Panc1 (cell line): Measurements from ENCODE around the gene HES5. TPM values are rescaled to one million over a fixed set of nuclear protein-coding genes. Genes with fewer than 3 reads are reported as not detected.

Source experiments
- ATAC-seq: fragments of 200-7000 bp; cut with Tn5 transposase; 2 replicates; pipeline ENCODE4 v1.9.1; 2020; ENCODE audit warnings: mild to moderate bottlenecking, moderate library complexity
- BruUV-seq: library from RNA; stranded (reverse); fragments of 400-500 nt; replicated peaks from 2 replicates; lab custom pipeline; 2021; lab: Mats Ljungman, UMichigan
- CTCF ChIA-PET: fragments of 300-600 bp; sonication (Branson Sonifier 250); formaldehyde crosslinking; loops from one replicate; lab custom pipeline; 2022; ENCODE audit warnings: antibody characterized with exemption; lab: Charles Lee
- POLR2A ChIA-PET: fragments of 300-600 bp; sonication (Branson Sonifier 250); formaldehyde crosslinking; loops from one replicate; lab custom pipeline; 2022; ENCODE audit warnings: antibody characterized with exemption; lab: Charles Lee
- DNase-seq: peaks from one replicate; pipeline ENCODE4 v3.0.0-alpha.2; 2010; ENCODE audit warnings: low read depth, low spot score
- H3K27ac ChIP-seq: 2 replicates; pipeline ENCODE4 v1.5.1; 2011; ENCODE audit warnings: mild to moderate bottlenecking, low read length, inconsistent platforms
- H3K27me3 ChIP-seq: fragments of 200-500 bp; sonication (Bioruptor generic); 2 replicates; pipeline ENCODE4 v1.6.0; 2014; ENCODE audit warnings: low read length, inconsistent platforms; ENCODE audit not compliant: control insufficient read depth, insufficient read depth
- H3K36me3 ChIP-seq: fragments of 200-500 bp; sonication (Bioruptor generic); 2 replicates; pipeline ENCODE4 v1.5.1; 2014; ENCODE audit warnings: inconsistent platforms, mild to moderate bottlenecking, low read length, moderate library complexity; ENCODE audit not compliant: control insufficient read depth, insufficient read depth
- H3K4me1 ChIP-seq: 2 replicates; pipeline ENCODE4 v1.5.1; 2011; ENCODE audit warnings: inconsistent platforms, mild to moderate bottlenecking, low read length, moderate library complexity; ENCODE audit not compliant: control insufficient read depth, insufficient read depth
- H3K4me3 ChIP-seq, 2 experiments: 2 replicates each; pipeline ENCODE4 v1.5.1; 2011 to 2012; ENCODE audit warnings: low read depth in 2 of 2, low read length in 2 of 2, mild to moderate bottlenecking in 2 of 2, inconsistent platforms in 1 of 2, moderate library complexity in 1 of 2
- H3K9me3 ChIP-seq: fragments of 200-500 bp; sonication (Bioruptor generic); 2 replicates; pipeline ENCODE4 v1.5.1; 2014; ENCODE audit warnings: low read depth, mild to moderate bottlenecking, inconsistent platforms, low read length, moderate library complexity; ENCODE audit not compliant: control insufficient read depth, insufficient read depth
- CTCF ChIP-seq: fragments of 450-650 bp; IDR thresholded peaks from 2 replicates; pipeline ENCODE4 v1.5.1; 2017; ENCODE audit warnings: mild to moderate bottlenecking
- POLR2AphosphoS5 ChIP-seq: IDR thresholded peaks from 2 replicates; pipeline ENCODE4 v1.6.1; 2012; ENCODE audit warnings: mild to moderate bottlenecking, low read depth, low read length, moderate library complexity
- REST ChIP-seq, 2 experiments: IDR thresholded peaks; 2 replicates each; pipeline ENCODE4 v1.6.1; 2011 to 2012; ENCODE audit warnings: low read depth in 2 of 2, control low read depth in 1 of 2, low read length in 1 of 2, mild to moderate bottlenecking in 1 of 2, moderate library complexity in 1 of 2; ENCODE audit not compliant: insufficient read depth in 1 of 2
- SIN3A ChIP-seq: IDR thresholded peaks from 2 replicates; pipeline ENCODE4 v1.6.1; 2012; ENCODE audit warnings: low read depth, mild to moderate bottlenecking, low read length, moderate library complexity, borderline replicate concordance; ENCODE audit not compliant: insufficient read depth
- TCF7L2 ChIP-seq: IDR thresholded peaks from 2 replicates; pipeline ENCODE4 v1.6.1; 2011; ENCODE audit warnings: mild to moderate bottlenecking, low read depth, low read length, inconsistent platforms
- in situ Hi-C: cut with HindIII; loops from 2 replicates; pipeline ENCODE4 v1.10.0; 2016; ENCODE audit warnings: low sequenced_read_pairs, low pct_unique_long_range_greater_than_20kb
- intact Hi-C: fragments of 100-400 bp; cut with micrococcal nuclease; formaldehyde crosslinking; loops from one replicate; pipeline ENCODE4 v1.10.0; 2022; ENCODE audit not compliant: unreplicated experiment
- total RNA-seq: library from RNA; stranded (reverse); gene quantifications from one replicate; pipeline ENCODE4 v1.2.1, GENCODE V29; 2021; ENCODE audit not compliant: unreplicated experiment

The HES5 gene
- total RNA-seq, 1 experiment from 2014 or later: not detected

GRCh38 chr1:2537784-2538115 lies 7.7 kb upstream of the HES5 start:
- peaks cover 44% of the 10 kb centered on the region for H3K4me1 ChIP-seq
- no peaks in the 10 kb centered on the region for H3K9me3 ChIP-seq
- DNase-seq: no peak
- in situ Hi-C loops (no loop called here), intact Hi-C loops (no loop called here)
- no peak overlapping the region for H3K27ac ChIP-seq
- no peak for ATAC-seq
- BruUV-seq: no TSS peak
- CTCF ChIA-PET: interaction anchor here (0.7 kb wide), 1 partner anchor 10 kb away, joined by 3 read pairs; no protein-coding TSS in a partner anchor
- TF ChIP-seq REST (IDR thresholded peaks at IDR 0.05; ENCODE audit: insufficient read depth in 1 of 2, low read depth in 2 of 2, low read length in 1 of 2) (no peak), POLR2AphosphoS5 (no peak), TCF7L2 (no peak), CTCF (no peak), SIN3A (no peak)
- POLR2A ChIA-PET: no interaction called here
- no peak overlapping the region for H3K4me3 ChIP-seq
- no peaks in the 10 kb centered on the region for H3K36me3 ChIP-seq
- no peaks in the 10 kb centered on the region for H3K27me3 ChIP-seq

- POLR2A ChIA-PET: no interaction called here
- ATAC-seq (no peak), DNase-seq (no peak)
- no peaks in the 10 kb centered on the region for H3K27me3 ChIP-seq
- in situ Hi-C loops (no loop called here), intact Hi-C loops (no loop called here)
- CTCF ChIA-PET: interaction anchor here (0.6 kb wide), 1 partner anchor 402 kb away, joined by 3 read pairs; no protein-coding TSS in a partner anchor
- H3K4me1 ChIP-seq: peaks cover 40% of the 10 kb centered on the region
- no peak overlapping the region for H3K4me3 ChIP-seq
- TF ChIP-seq TCF7L2: no peak
- no peak for TF ChIP-seq SIN3A
- TF ChIP-seq CTCF: no peak
- no peak for TF ChIP-seq POLR2AphosphoS5
- no peak for TF ChIP-seq REST (IDR thresholded peaks at IDR 0.05; ENCODE audit: insufficient read depth in 1 of 2, low read depth in 2 of 2, low read length in 1 of 2)
- H3K36me3 ChIP-seq: no peaks in the 10 kb centered on the region
- H3K27ac ChIP-seq: no peak overlapping the region
- H3K9me3 ChIP-seq: no peaks in the 10 kb centered on the region
- BruUV-seq: no TSS peak
Observed at GRCh38 chr1:2535981-2536380, 5.9 kb upstream of the HES5 start.
